Endothelial cell (in vitro differentiated cells): Measurements from ENCODE around the gene TFB1M. TPM values are rescaled to one million over a fixed set of nuclear protein-coding genes. Genes with fewer than 3 reads are reported as not detected.

Source experiments
- DNase-seq: peaks from one replicate; pipeline ENCODE4 v3.0.0; 2021; ENCODE audit warnings: low spot score
- H3K27ac Mint-ChIP-seq: one replicate; pipeline ENCODE4 v1.8.0; 2021; ENCODE audit warnings: mixed read lengths, inconsistent platforms; ENCODE audit not compliant: unreplicated experiment
- H3K27me3 Mint-ChIP-seq: one replicate; pipeline ENCODE4 v1.8.0; 2021; ENCODE audit warnings: mild to moderate bottlenecking, moderate library complexity, mixed read lengths, inconsistent platforms; ENCODE audit not compliant: unreplicated experiment
- H3K36me3 Mint-ChIP-seq: one replicate; pipeline ENCODE4 v1.8.0; 2021; ENCODE audit warnings: mild to moderate bottlenecking, low read depth, mixed read lengths, inconsistent platforms; ENCODE audit not compliant: unreplicated experiment
- H3K4me1 Mint-ChIP-seq: one replicate; pipeline ENCODE4 v1.8.0; 2021; ENCODE audit warnings: mild to moderate bottlenecking, mixed read lengths, inconsistent platforms; ENCODE audit not compliant: unreplicated experiment
- H3K4me3 Mint-ChIP-seq: one replicate; pipeline ENCODE4 v1.8.0; 2021; ENCODE audit warnings: mild to moderate bottlenecking, mixed read lengths, inconsistent platforms; ENCODE audit not compliant: unreplicated experiment
- H3K9me3 Mint-ChIP-seq: one replicate; pipeline ENCODE4 v1.8.0; 2021; ENCODE audit warnings: mixed read lengths, inconsistent platforms; ENCODE audit not compliant: unreplicated experiment
- total RNA-seq: library from RNA; stranded (reverse); fragmentation: NEBNext Ultra II Directional; extraction: Animal tissue kit (Norgen Biotek cat#: 25700); gene quantifications from one replicate; pipeline ENCODE4 v1.2.1, GENCODE V29; 2021; ENCODE audit not compliant: unreplicated experiment
- TF ChIP-seq, protein P1 (sequence below): fragments of 200-600 bp; sonication (generic); IDR thresholded peaks from one replicate; pipeline ENCODE4 v1.5.0; 2021; ENCODE audit warnings: antibody characterized with exemption; ENCODE audit not compliant: unreplicated experiment

Gene TFB1M
- total RNA-seq, 1 donor from 2014 or later = 25.9 TPM

DNA sequence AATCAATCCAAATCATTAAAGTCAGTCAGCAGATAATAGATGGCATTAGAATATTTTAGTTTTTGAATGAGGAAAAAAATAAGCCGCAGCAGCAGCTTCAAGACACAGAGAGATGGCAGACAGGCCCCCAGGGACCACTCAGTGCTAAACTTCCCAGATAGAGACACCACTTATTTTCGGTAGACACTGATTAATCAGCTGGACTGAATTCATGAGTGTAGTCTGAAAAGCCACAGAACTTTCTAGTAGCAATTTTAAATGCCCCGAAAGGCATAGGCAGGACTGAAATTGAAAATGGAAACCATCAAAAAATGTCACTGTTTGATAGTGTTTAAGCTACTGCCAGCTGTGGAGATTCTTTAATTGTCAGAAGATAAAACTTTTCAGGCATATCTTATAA, 53.6 kb downstream of the TFB1M start:
- Mint-ChIP-seq H3K9me3 (no peaks in the 10 kb centered on the region), H3K4me3 (no peak overlapping the region), H3K4me1 (peaks cover 36% of the 10 kb centered on the region), H3K27ac (peak overlapping the region; percentile 91), H3K36me3 (peaks cover 24% of the 10 kb centered on the region), H3K27me3 (peaks cover 6% of the 10 kb centered on the region)
- TF ChIP-seq, protein P1, sequence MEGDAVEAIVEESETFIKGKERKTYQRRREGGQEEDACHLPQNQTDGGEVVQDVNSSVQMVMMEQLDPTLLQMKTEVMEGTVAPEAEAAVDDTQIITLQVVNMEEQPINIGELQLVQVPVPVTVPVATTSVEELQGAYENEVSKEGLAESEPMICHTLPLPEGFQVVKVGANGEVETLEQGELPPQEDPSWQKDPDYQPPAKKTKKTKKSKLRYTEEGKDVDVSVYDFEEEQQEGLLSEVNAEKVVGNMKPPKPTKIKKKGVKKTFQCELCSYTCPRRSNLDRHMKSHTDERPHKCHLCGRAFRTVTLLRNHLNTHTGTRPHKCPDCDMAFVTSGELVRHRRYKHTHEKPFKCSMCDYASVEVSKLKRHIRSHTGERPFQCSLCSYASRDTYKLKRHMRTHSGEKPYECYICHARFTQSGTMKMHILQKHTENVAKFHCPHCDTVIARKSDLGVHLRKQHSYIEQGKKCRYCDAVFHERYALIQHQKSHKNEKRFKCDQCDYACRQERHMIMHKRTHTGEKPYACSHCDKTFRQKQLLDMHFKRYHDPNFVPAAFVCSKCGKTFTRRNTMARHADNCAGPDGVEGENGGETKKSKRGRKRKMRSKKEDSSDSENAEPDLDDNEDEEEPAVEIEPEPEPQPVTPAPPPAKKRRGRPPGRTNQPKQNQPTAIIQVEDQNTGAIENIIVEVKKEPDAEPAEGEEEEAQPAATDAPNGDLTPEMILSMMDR = no peak
- DNase-seq = no peak

DNA sequence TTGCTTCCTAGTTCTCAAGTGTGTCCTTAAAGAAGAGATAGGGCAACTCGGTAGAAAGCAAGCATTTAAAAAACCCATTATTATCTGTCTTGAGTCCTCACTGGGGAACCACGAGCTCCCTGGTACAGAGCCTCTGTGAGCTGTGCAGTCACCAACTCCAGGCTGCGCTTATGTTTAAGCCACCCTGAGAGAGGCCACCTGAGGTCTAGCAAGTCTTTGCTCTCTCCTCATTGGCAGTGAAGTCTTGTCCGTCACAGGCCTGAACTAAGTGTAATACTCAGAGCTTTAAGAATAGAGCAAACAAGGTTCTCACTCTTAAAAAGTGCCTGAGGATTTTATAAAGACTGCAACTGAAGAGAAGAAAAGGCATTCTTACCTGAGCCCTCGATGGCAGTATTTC, 54.4 kb downstream of the TFB1M start:
- DNase-seq = no peak
- Mint-ChIP-seq H3K9me3 (no peaks in the 10 kb centered on the region), H3K4me1 (peaks cover 36% of the 10 kb centered on the region), H3K36me3 (peaks cover 28% of the 10 kb centered on the region), H3K4me3 (no peak overlapping the region), H3K27ac (no peak overlapping the region), H3K27me3 (peaks cover 6% of the 10 kb centered on the region)
- TF ChIP-seq, protein P1 = no peak

DNA sequence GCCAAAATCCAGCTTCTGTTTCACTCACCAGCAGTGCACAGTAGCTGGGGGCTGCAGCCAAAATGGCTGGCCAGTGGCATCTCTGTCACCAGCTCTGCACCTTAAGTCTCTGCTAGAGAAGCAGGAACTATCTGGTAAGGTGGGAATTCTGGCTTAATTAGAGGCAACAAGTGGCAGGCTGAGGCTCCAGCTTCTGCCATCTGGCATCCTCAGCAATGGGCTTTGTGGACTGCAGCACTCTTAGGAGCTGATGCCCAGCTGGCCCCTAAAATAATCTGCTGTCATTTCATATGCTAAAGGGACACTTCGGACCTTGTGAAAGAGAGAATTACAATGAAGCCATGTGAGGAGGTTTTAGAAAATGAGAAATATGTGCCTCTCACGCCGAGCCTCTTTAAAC, 55.1 kb downstream of the TFB1M start:
- DNase-seq = no peak
- Mint-ChIP-seq H3K9me3 (no peaks in the 10 kb centered on the region), H3K4me3 (no peak overlapping the region), H3K27me3 (peaks cover 6% of the 10 kb centered on the region), H3K27ac (no peak overlapping the region), H3K36me3 (peaks cover 31% of the 10 kb centered on the region), H3K4me1 (peaks cover 30% of the 10 kb centered on the region)
- TF ChIP-seq, protein P1 = no peak

DNA sequence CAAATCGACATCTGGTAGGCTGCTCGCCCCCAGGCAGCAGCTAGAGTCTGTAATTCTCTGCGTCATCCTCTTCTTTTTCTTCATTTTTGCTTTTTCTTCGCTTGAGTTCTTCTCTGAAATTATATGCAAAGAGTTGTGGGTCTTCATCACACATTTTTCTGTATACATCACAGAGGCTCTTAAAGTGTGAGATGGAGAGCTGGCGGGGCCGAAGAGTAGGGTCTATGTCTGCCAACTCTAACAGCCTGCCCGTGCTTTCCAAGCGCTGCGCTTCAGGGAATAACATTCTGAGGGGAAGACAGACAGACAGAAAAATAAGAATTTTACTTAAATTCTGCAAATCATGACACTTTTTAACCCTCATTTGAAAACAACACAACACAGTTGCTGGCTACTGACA, 56.5 kb downstream of the TFB1M start:
- Mint-ChIP-seq H3K4me3 (no peak overlapping the region), H3K4me1 (peaks cover 27% of the 10 kb centered on the region), H3K9me3 (no peaks in the 10 kb centered on the region), H3K27ac (no peak overlapping the region), H3K36me3 (peaks cover 39% of the 10 kb centered on the region), H3K27me3 (peaks cover 6% of the 10 kb centered on the region)
- no peak for DNase-seq
- TF ChIP-seq, protein P1 = no peak

DNA sequence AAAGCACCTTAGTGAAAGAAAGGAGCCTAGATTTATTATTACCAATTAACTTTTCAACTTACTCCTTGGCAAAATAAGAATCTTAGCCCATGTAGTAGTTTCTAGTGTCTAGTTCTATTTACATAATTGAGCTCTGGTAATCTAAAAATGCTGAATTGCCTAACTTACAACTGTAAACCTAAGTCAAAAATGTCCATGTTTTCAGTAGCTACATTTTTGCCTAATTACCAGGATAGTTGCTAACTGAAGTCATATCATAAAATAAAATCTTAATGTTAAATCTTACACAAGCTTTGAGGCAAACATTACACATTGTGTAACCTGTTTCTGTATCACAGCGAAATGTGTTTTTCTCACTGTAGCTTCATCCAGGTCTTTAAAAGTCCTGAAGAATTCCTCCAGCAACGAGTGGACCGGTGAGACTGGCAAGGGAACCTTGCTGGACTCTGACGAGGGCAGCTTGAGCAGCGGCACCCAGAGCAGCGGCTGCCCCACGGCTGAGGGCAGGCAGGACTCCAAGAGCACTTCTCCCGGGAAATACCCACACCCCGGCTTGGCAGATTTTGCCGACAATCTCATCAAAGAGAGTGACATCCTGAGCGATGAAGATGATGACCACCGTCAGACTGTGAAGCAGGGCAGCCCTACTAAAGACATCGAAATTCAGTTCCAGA, 58.0 kb downstream of the TFB1M start:
- Mint-ChIP-seq H3K4me3 (no peak overlapping the region), H3K36me3 (peaks cover 35% of the 10 kb centered on the region), H3K9me3 (no peaks in the 10 kb centered on the region), H3K27me3 (peaks cover 2% of the 10 kb centered on the region), H3K4me1 (peaks cover 15% of the 10 kb centered on the region), H3K27ac (no peak overlapping the region)
- DNase-seq = no peak
- TF ChIP-seq, protein P1 = no peak
